Uterus (tissue), 2 donors: ENCODE results near the gene USB1.

Source experiments
- POLR2A ChIP-seq, 2 donors: fragments of 450-650 bp; IDR thresholded peaks; one replicate each; pipeline ENCODE4 v1.6.1; 2016; ENCODE audit warnings: antibody characterized with exemption in 2 of 2, mild to moderate bottlenecking in 1 of 2, moderate library complexity in 1 of 2
- TF ChIP-seq, protein P1 (sequence below), 4 experiments: fragments of 200-600 bp in 2 of 4; fragments of 450-650 bp in 2 of 4; sonication (generic) in 2 of 4; IDR thresholded peaks; one replicate each; pipeline ENCODE4 v1.5.1; 2016 to 2019; ENCODE audit warnings: antibody characterized with exemption in 4 of 4, mild to moderate bottlenecking in 2 of 4, moderate library complexity in 1 of 4

DNA sequence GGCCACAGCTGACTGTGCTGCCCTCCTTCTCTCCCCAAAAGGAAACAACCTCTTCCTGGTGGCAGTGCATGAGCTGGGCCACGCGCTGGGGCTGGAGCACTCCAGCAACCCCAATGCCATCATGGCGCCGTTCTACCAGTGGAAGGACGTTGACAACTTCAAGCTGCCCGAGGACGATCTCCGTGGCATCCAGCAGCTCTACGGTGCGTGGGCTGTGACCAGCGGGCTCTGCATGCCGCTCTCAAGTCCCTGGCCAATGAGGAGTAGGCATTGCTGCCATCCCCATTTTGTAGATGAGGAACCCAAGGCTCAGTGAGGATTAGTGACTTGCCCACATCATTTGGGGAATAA, 39.3 kb downstream of the USB1 start:
- TF ChIP-seq, protein P1, sequence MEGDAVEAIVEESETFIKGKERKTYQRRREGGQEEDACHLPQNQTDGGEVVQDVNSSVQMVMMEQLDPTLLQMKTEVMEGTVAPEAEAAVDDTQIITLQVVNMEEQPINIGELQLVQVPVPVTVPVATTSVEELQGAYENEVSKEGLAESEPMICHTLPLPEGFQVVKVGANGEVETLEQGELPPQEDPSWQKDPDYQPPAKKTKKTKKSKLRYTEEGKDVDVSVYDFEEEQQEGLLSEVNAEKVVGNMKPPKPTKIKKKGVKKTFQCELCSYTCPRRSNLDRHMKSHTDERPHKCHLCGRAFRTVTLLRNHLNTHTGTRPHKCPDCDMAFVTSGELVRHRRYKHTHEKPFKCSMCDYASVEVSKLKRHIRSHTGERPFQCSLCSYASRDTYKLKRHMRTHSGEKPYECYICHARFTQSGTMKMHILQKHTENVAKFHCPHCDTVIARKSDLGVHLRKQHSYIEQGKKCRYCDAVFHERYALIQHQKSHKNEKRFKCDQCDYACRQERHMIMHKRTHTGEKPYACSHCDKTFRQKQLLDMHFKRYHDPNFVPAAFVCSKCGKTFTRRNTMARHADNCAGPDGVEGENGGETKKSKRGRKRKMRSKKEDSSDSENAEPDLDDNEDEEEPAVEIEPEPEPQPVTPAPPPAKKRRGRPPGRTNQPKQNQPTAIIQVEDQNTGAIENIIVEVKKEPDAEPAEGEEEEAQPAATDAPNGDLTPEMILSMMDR (IDR thresholded peaks at IDR 0.05): no peak
- no peak for TF ChIP-seq POLR2A (IDR thresholded peaks at IDR 0.05)
